ENCODE results near the gene CNOT2. TPM values are rescaled to one million over a fixed set of nuclear protein-coding genes. Genes with fewer than 3 reads are reported as not detected.

Gene CNOT2
- 85.2 and 109 TPM in 2 replicates for total RNA-seq (2014; rRNA removed; shearing (Covaris generic))
- 44.6 and 63.3 TPM in 2 replicates for polyA plus RNA-seq (2015; cell fraction: cytosol; rRNA removed)
- 116 and 121 TPM in 2 replicates for polyA plus RNA-seq (2015; cell fraction: nucleus; rRNA removed)

GRCh38 chr12:70242695-70243509 lies at the start of gene CNOT2:
Gene CNOT2 (plus strand): TSS chr12:70243433. CDS start chr12:70278227, 34,794 bp downstream.
- peak; percentile 82 for DNase-seq (ENCODE audit: low read depth)

- no peak for DNase-seq (ENCODE audit: low read depth)
These were observed 49.2 kb upstream of the CNOT2 start for GRCh38 chr12:70194076-70194475.

GRCh38 chr12:70196811-70197281 lies 46.4 kb upstream of the CNOT2 start:
- peak; percentile 2 for DNase-seq (ENCODE audit: low read depth)

- DNase-seq (ENCODE audit: low read depth): no peak
These were observed 45.9 kb upstream of the CNOT2 start for GRCh38 chr12:70197345-70197744.

GRCh38 chr12:70213707-70214106 lies 29.5 kb upstream of the CNOT2 start:
- DNase-seq (ENCODE audit: low read depth): no peak

GRCh38 chr12:70214972-70215617 lies 28.1 kb upstream of the CNOT2 start:
- DNase-seq (ENCODE audit: low read depth): no peak

- DNase-seq (ENCODE audit: low read depth): no peak
These were observed 25.8 kb upstream of the CNOT2 start for GRCh38 chr12:70217416-70217815.

GRCh38 chr12:70221626-70222025 lies 21.6 kb upstream of the CNOT2 start:
- DNase-seq (ENCODE audit: low read depth): no peak

GRCh38 chr12:70227911-70228310 lies 15.3 kb upstream of the CNOT2 start:
- DNase-seq (ENCODE audit: low read depth): no peak

GRCh38 chr12:70230934-70231606 lies 12.2 kb upstream of the CNOT2 start:
- DNase-seq (ENCODE audit: low read depth): no peak

GRCh38 chr12:70236990-70237389 lies 6.2 kb upstream of the CNOT2 start:
- DNase-seq (ENCODE audit: low read depth): no peak

- DNase-seq (ENCODE audit: low read depth): no peak
These were observed 2.6 kb upstream of the CNOT2 start for GRCh38 chr12:70240673-70241072.

- no peak for DNase-seq (ENCODE audit: low read depth)
These were observed 1.4 kb upstream of the CNOT2 start for GRCh38 chr12:70241845-70242244.

GRCh38 chr12:70243510-70244371 lies 508 bp downstream of the CNOT2 start:
- peak; percentile 29 for DNase-seq (ENCODE audit: low read depth)

- no peak for DNase-seq (ENCODE audit: low read depth)
These were observed 1.2 kb downstream of the CNOT2 start for GRCh38 chr12:70244409-70244808.

- no peak for DNase-seq (ENCODE audit: low read depth)
These were observed 2.2 kb downstream of the CNOT2 start for GRCh38 chr12:70245458-70245857.

- no peak for DNase-seq (ENCODE audit: low read depth)
These were observed 3.3 kb downstream of the CNOT2 start for GRCh38 chr12:70246580-70246979.

GRCh38 chr12:70247653-70248199 lies 4.5 kb downstream of the CNOT2 start:
- DNase-seq (ENCODE audit: low read depth): no peak

- DNase-seq (ENCODE audit: low read depth): no peak
These were observed 5.6 kb downstream of the CNOT2 start for GRCh38 chr12:70248876-70249275.

GRCh38 chr12:70249903-70250302 lies 6.7 kb downstream of the CNOT2 start:
- DNase-seq (ENCODE audit: low read depth): no peak

GRCh38 chr12:70251226-70251625 lies 8.0 kb downstream of the CNOT2 start:
- DNase-seq (ENCODE audit: low read depth): no peak
